ENCODE measurements around the gene RAB11B. TPM values are rescaled to one million over a fixed set of nuclear protein-coding genes. Genes with fewer than 3 reads are reported as not detected.

Gene RAB11B
- total and polyA plus RNA-seq, 2 of the 13 experiments (the other 11 are each of a cell fraction or from before 2014, with no cell fraction given): 6.0 to 28.4 TPM

DNA sequence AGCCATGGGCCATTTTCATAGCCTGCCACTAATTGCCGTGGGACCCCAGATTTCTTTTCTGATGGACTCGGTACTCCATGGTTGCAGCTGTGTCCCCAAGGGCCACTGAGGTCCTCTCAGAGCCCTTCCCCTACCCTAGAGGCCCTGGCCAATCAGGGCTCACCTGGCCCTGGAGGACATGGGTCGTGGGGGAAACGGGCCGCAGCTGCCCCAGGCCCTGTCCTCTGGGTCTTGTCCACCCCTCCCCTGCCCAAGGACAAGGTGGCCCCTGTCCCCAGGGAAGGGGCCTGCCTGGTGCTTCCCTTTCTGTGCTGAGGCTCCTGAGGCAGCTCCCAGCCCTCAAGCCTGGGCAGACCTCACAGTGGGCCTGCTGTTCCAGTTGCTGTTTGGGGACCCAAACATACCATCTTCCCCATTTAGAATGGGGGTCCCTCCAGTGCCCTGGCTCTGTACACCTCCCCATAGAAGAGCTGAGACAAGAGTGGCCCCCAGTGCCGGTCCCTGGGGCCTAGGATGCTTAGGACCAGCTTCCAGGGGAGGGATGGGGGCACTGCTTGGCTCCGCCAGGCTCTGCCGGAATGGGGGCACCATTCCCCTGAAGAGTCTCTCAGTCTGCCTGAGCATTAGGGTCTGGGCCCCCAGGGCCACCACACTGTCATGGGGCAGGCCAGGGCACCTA lies 3.2 kb downstream of the RAB11B start:
- peaks cover 79% of the 10 kb centered on the region for H3K4me1 ChIP-seq (ENCODE audit: insufficient read depth, low read length)
- H3K9me3 ChIP-seq (ENCODE audit: low read length): no peaks in the 10 kb centered on the region
- H3K9ac ChIP-seq (ENCODE audit: insufficient read depth, low read depth, low read length): 0 out of 2 replicates have a peak overlapping the region, but pooled peaks have one; percentile 32
- WGBS (ENCODE audit: low lambda C conversion rate): 75% methylated on average over 2 of the region's 8 CpGs
- ChIA-PET CTCF (ENCODE audit: low intra/inter-chr PET ratio, low total read pairs) (no interaction called here), POLR2A (interaction anchor here (0.9 to 1.8 kb wide), 6 partner anchors 12 to 72 kb away, joined by 3 to 12 read pairs (median 4); partner anchors contain the start of genes ANGPTL4, MARCHF2, NDUFA7 and RPS28)
- peak overlapping the region; percentile 74 for H3K27ac ChIP-seq (ENCODE audit: extremely low read length, insufficient read depth, low read length)
- no peaks in the 10 kb centered on the region; a peak in 1 of 5 replicates for H3K36me3 ChIP-seq (replicated peaks in 1 of 2; ENCODE audit: control insufficient read depth in 1 of 2, insufficient read depth in 2 of 2, low read length in 2 of 2)
- peaks cover 57% of the 10 kb centered on the region for H3K79me2 ChIP-seq (ENCODE audit: insufficient read depth, low read length)
- intact Hi-C loops (cut with micrococcal nuclease; ENCODE audit: unreplicated experiment): no loop called here
- H2AFZ ChIP-seq (ENCODE audit: low read length): no peak overlapping the region
- BruUV-seq (replicated peaks): no TSS peak
- H3K4me2 ChIP-seq (ENCODE audit: low read depth, low read length): peak overlapping the region; percentile 37; the same call in 1 of the 2 replicates
- DNase-seq (ENCODE audit: low spot score) (no peak), FAIRE-seq (no peak), ATAC-seq (no peak)
- TF ChIP-seq KIAA2018 (CRISPR knock-in tag; IDR thresholded peaks at IDR 0.05; ENCODE audit: borderline replicate concordance) (no peak), ATF4 (CRISPR knock-in tag; IDR thresholded peaks at IDR 0.05) (no peak), IRX3 (CRISPR knock-in tag; IDR thresholded peaks at IDR 0.05; ENCODE audit: borderline replicate concordance, low read depth) (no peak), HIC2 (CRISPR knock-in tag; IDR thresholded peaks at IDR 0.05; ENCODE audit: low read depth) (peak; percentile 7; the same call in 1 of the 2 replicates), HOXA9 (CRISPR knock-in tag; IDR thresholded peaks at IDR 0.05; ENCODE audit: borderline replicate concordance) (no peak)
- in situ Hi-C loops (cut with HindIII; ENCODE audit: extremely low pct_ligation_motif_present, low pct_unique_long_range_greater_than_20kb): no loop called here
- peaks cover 9% of the 10 kb centered on the region for H4K20me1 ChIP-seq (ENCODE audit: insufficient read depth, low read length)
- peak overlapping the region in 1 of 3 experiments; percentile 30; a peak in 1 of 6 replicates for H3K4me3 ChIP-seq (replicated peaks in 1 of 3; ENCODE audit: insufficient read depth in 1 of 3, low read depth in 2 of 3, low read length in 3 of 3)
- no peaks in the 10 kb centered on the region for H3K27me3 ChIP-seq (ENCODE audit: control insufficient read depth in 1 of 2, insufficient read depth in 2 of 2, low read length in 2 of 2)
